K562 treated with DMSO at 1 percent for 48 hours (cell line): ENCODE measurements around the gene PRKAG1. TPM values are rescaled to one million over a fixed set of nuclear protein-coding genes. Genes with fewer than 3 reads are reported as not detected.

Experiments
- total RNA-seq: library from RNA; unstranded; fragments of 300-600 nt; gene quantifications from 2 replicates; pipeline ENCODE4 v1.2.3, GENCODE V29; 2022; ENCODE audit warnings: low replicate concordance; ENCODE audit errors: extremely low read depth

The PRKAG1 gene
- total RNA-seq = not detected in 2 replicates

GRCh38 chr12:49018261-49019119, at the start of gene PRKAG1:
Gene PRKAG1 (minus strand): TSS chr12:49018776. CDS start chr12:49018740, 36 bp downstream.

GRCh38 chr12:49060237-49061156, 41.9 kb upstream of the PRKAG1 start, which contains the start of gene KMT2D:
Gene KMT2D (minus strand): TSS chr12:49060794. CDS start chr12:49055324, 5,470 bp downstream.

GRCh38 chr12:48999371-49000131, 19.0 kb downstream of the PRKAG1 start, which contains the start of gene DDN:
Gene DDN (minus strand): TSS chr12:48999375. CDS start chr12:48999287, 88 bp downstream.

GRCh38 chr12:48978291-48978740, 40.3 kb downstream of the PRKAG1 start, which contains the start of gene WNT1:
Gene WNT1 (plus strand): TSS chr12:48978322. CDS start chr12:48978651, 329 bp downstream.

GRCh38 chr12:48957141-48958048, 61.2 kb downstream of the PRKAG1 start, which contains the start of gene ARF3:
Gene ARF3 (minus strand): TSS chr12:48957487. CDS start chr12:48941095, 16,392 bp downstream.

Other genes with a start within 250 kb of the PRKAG1 start
- not detected in 2 replicates for gene ADCY6, start 229.7 kb downstream of the PRKAG1 start, total RNA-seq
- gene CACNB3, start 200.3 kb downstream of the PRKAG1 start, total RNA-seq = not detected in 2 replicates
- gene DDX23, start 166.6 kb downstream of the PRKAG1 start, total RNA-seq = not detected in 2 replicates
- gene RND1, start 152.9 kb downstream of the PRKAG1 start, total RNA-seq = not detected in 2 replicates
- not detected in 2 replicates for gene FKBP11, start 93.3 kb downstream of the PRKAG1 start, total RNA-seq
- gene ARF3, start 61.3 kb downstream of the PRKAG1 start, total RNA-seq = 226 TPM in 1 of 2 replicates, not detected in the other
- gene WNT10B, start 47.0 kb downstream of the PRKAG1 start, total RNA-seq = not detected in 2 replicates
- gene WNT1, start 40.5 kb downstream of the PRKAG1 start, total RNA-seq = not detected in 2 replicates
- gene DDN, start 19.4 kb downstream of the PRKAG1 start, total RNA-seq = not detected in 2 replicates
- gene KMT2D, start 42.0 kb upstream of the PRKAG1 start, total RNA-seq = not detected in 2 replicates
- gene RHEBL1, start 51.2 kb upstream of the PRKAG1 start, total RNA-seq = not detected in 2 replicates
- not detected in 2 replicates for gene DHH, start 76.0 kb upstream of the PRKAG1 start, total RNA-seq
- not detected in 2 replicates for gene LMBR1L, start 92.1 kb upstream of the PRKAG1 start, total RNA-seq
- 2,062 and 2,220 TPM in 2 replicates for gene TUBA1B, start 112.6 kb upstream of the PRKAG1 start, total RNA-seq
- gene TUBA1A, start 170.3 kb upstream of the PRKAG1 start, total RNA-seq = not detected in 2 replicates
- 927 TPM in 1 of 2 replicates, not detected in the other for gene TUBA1C, start 246.3 kb upstream of the PRKAG1 start, total RNA-seq